Head of caudate nucleus (tissue), 42 donors: Measurements from ENCODE around the gene TENM4.

Experiments used
- DNase-seq, 42 donors: peaks; one replicate each; pipeline versions ENCODE4 v3.0.0 to v3.0.0-alpha.2; 2020 to 2021; ENCODE audit warnings: mixed read lengths in 7 of 42
- intact Hi-C: fragments of 100-400 bp; cut with DNase I; formaldehyde crosslinking; loops from one replicate; pipeline ENCODE4 v1.15.0; 2022

TENM4 gene

GRCh38 chr11:79440571-79441460, at the start of gene TENM4:
Gene TENM4 (minus strand): TSS chr11:79441030. CDS start chr11:79069944, 371,086 bp downstream.
- intact Hi-C loops, result no loop called here
- peak; percentile 62 to 93 (median 82) for DNase-seq

DNA sequence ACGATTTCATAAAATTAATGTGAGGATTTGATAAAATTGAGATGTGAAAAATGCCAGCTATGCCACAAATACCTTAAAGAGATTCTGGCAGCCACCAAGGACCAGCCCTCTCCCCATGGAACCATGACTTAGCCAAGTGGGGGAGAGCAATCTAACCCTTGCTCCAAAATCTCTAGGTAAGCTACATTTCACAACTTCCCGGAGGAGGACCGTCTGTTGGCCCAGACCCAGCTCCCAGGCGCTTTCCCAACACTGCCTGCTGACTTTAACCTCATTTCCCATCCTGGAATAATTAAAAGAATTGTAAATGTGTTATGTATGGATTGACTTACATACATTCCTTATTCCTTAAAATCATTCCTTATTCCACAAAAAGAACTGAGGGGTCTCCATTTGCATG, 47.5 kb upstream of the TENM4 start:
- DNase-seq, result no peak
- intact Hi-C loops, result no loop called here

- DNase-seq, result no peak
- intact Hi-C loops, result no loop called here
Measured at GRCh38 chr11:79487412-79487811, 46.6 kb upstream of the TENM4 start.

DNA sequence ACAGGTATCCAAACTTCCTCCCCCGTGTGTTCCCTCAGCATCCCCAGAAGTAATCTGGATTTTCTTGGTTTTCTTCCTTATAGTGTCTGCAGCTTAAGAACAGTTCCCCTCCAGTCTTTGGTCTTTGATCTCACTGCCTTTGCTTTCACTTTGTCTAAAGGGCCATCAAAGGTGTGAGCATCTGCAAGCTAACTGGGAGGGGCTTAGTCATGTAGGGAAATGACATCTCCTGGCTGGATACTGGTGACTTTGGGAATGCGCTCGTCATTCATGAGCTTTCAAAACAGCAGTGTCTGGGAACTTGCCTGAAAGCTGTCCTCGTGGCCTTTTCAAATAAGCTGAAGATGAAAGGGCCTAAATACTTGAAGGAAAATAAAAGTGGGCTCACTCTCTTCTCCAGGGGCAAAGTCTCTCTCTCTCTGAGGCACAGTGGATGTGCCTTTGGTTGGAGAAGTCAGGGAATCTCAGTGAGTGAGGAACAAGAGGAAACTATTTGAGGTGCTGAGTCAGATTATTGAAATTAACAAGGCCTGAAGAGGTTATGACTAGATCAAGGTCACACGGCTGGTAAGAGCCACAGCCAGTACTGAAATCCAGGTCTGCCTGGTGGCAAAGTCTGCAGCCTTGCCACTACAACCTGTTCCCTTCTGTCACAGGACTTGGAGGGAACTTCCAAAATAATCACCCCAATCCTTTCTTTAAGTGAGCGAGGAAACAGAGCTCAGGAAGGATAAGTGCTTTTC, 45.6 kb upstream of the TENM4 start:
- no peak for DNase-seq
- intact Hi-C loops, result no loop called here

- intact Hi-C loops, result no loop called here
- DNase-seq, result no peak
Measured at GRCh38 chr11:79485694-79486093, 44.9 kb upstream of the TENM4 start.

DNA sequence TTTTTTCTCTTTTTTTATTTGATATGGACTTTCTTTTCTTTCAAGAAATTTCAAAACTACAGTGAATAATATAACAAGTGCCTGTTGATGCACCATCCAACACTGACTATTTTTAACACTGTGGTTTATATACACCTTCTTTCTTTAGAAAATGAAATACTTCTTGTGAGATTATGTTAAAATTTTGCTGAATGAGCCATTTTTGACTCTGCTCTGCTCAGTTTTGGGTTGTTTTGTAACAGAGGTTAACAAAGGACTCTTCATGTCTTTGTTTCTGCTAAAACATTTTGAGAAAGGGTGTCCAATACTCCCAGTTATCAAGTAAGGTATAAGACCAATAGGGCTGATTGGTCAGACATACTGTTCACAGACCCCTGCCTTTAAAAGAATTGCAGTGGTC, 44.0 kb upstream of the TENM4 start:
- intact Hi-C loops, result no loop called here
- no peak for DNase-seq

DNA sequence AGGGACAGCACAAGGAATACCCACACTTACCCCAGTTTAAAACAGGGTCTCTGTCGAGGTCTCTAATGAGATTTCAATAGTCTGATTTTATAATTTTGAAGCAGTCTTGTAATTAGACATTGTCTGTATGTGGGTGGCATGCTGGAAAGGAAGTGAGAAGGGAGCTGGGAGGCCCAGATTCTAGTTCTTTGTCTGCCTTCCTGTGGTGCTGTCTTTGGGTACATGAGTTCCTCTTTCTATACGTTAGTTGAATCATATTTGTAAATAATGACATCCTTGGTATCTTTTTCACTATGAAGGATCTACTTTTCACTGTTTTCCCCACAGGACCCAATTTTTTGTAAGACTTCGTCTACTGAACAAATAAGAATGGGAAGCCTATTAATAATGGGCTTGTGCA, 42.0 kb upstream of the TENM4 start:
- no peak for DNase-seq
- intact Hi-C loops, result no loop called here

DNA sequence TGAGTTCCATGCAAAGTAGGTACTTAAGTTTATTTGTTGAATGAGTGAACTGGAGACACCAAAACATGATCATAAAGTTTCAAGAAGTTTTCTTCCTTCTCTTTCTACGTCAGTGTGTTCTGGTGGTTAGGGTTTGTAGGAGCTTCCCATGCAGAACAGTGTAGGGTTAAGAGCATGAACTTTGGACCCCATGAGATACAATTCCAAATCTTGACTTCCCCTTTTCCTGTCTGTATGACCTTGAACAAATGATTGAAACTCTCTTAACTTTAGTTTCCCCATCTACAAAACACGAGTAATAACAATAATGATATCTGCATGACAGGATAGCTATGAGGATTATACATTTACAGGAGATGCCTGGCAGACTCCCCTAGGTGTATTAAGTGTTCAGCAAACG, 41.0 kb upstream of the TENM4 start:
- intact Hi-C loops, result no loop called here
- no peak for DNase-seq

DNA sequence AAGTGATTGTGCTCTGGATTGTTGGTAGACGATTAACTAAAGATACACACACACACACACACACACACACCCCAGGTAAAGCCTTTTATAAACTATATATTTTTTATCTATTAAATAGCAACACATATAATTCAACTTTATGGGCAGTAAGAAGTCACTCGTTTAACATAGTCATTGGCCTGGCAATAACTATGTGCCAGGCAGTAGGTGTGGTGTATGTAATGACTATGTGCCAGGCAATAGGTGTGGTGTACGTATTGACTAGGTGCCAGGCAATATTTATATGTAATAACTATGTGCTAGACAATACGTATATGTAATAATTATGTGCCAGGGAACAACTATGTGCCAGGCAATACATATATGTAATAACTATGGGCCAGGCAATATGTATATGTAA, 40.0 kb upstream of the TENM4 start:
- intact Hi-C loops, result no loop called here
- no peak for DNase-seq

DNA sequence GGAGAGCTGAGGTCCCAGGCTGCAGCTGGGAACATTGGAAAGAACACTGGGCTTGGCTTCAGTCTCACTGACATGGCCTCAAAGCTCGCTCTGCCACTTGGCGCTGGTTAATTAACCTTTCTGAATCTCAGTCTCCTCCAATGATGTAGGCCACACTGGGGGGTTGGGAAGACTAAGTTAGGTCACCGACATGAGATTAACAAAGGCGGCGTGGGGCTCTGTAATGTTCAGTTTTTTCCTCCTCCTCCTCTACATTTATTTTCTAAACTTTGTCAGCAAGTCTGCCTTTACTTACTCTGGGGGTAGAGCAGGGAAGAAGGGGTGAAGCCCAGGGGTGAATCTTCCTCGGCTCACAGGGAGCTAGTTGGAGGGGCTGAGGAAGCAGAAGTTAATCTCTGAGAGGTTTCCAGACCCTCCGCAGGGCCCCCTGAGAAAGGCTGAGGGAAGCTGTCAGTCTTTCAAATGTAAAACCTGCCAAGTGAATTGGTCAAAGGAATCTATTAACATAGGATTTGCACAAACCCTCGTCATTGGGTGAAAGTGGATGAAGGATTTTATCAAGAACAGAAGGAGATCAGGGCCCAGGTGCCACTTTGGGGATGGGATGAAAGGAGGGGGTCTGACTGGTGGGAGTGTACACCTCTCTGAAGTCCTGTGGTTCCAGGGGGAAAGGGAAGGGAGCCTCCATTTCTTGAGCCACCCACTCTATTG, 32.1 kb upstream of the TENM4 start:
- no peak for DNase-seq
- intact Hi-C loops, result no loop called here

- intact Hi-C loops, result no loop called here
- no peak for DNase-seq
Measured at GRCh38 chr11:79471071-79471844, 30.4 kb upstream of the TENM4 start.

DNA sequence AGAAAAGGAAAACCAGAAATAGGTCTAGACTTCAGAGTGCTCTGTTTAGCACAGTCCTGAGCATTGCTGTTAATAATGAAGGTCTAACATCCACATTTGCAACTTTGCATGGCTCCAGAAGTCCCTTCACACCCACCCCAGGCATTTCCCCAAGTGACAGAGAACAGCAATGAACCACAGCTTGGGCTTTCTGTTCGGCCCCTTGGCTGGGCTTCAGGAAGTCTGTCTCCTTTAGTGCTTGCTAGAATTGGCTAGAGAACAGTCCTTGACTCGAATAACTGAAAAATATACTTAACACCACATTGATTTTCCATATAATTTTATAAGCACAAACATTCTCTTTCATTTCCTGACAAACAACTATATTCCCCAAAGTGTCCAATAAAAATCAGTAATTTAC, 29.3 kb upstream of the TENM4 start:
- intact Hi-C loops, result no loop called here

DNA sequence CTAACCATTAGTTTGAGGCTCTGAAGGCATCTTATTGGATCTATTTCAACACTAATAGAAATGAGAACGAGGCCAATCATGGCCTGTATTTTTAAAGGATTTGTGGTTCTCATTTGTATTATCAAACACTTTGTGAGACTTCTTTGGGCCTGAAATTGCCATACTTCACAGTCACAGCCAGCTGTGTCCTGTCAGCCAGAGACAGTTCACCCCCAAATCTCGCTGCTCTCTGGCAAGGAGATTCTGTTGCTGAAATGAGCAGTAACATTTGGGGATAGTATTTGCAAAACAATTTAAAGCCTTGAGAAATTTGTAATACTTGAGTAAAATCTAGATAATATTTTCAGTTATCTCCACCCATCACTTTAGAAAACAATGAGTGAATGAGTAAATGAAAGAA, 26.9 kb upstream of the TENM4 start:
- intact Hi-C loops, result no loop called here
- DNase-seq, result no peak

More for the DNA sequence above, 29.3 kb upstream of the TENM4 start:
- no peak for DNase-seq

DNA sequence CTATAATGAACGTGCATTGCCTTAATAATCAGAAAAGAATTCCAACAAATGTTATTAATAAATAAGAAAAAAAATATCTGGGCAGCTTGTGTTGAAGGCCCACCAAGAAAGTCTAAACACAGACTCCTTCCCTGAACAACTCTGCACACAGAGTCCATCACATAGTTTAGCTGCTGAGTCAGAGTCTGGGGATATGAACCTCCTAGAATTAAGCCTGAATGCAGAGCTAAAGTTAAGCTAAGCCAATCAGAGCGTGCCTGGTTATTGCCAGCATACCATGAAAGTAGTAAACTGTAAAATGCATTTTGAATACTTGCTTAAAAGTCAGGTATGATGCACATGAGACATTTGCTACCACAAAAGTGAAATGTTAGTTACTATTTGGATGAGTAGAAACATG, 25.6 kb upstream of the TENM4 start:
- intact Hi-C loops, result no loop called here
- DNase-seq, result no peak

DNA sequence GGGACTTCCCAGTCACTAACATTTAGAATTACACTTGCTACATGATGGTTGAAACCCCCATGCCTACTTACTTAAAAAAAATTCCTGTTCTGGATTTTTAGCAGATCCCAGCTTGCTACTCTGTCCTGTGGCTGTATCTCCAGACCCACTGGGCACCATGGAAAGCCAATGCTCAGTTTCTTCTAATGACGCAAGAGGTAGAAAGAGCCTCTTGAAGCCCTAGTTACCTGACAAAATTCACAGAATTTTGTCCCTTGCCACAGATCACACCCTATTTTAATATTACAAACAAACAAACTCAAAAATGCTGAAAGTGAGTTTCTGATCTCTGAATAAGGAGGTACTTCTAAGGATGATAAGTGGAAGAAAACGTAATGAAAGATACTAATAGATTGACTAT, 24.3 kb upstream of the TENM4 start:
- intact Hi-C loops, result no loop called here
- DNase-seq, result no peak

DNA sequence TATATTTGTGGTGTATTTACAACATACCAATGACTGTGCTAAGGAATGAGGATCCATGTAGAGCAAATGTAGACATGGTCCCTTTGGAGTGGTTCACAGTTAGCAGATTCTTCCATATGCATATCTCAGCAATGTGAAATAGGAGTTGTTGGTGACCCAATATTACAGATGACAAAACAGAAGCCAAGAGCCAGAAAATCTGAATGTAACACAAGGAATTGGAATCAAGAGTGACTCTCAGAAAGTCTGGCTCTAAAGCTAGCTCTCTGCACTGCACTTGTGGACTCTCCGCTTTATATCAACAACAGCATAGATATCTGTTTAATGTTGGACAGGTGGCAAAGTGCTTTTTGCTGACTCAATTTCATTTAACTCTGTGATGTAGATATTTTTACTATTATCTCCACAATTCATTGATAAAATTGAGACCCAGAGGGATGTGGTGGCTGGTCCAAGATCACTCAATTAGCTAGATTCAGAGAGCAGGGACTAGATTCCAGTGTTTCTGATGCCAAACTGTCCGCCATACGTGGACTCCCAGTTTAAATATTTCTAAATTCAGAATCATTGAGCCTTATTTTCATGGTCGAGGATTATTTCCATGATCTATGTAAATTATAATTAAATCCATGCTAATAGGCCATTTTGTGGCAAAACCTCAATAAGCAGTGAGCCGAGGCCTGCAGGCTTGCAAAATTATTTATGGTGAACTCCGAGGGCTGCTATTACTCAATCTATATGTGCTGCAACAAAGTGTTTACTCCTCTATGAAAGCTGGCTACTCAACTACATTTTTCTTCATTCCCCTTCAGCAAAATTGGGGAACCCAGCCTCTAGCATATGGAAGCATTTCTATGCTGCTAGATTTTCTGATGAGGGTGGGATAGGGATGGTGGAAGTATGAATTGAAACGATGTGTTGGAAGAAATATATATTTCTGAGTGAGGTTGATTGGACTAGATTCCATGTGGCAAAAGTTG, 21.1 kb upstream of the TENM4 start:
- intact Hi-C loops, result no loop called here
- peak in 1 of 42 donors; percentile 16 for DNase-seq

DNA sequence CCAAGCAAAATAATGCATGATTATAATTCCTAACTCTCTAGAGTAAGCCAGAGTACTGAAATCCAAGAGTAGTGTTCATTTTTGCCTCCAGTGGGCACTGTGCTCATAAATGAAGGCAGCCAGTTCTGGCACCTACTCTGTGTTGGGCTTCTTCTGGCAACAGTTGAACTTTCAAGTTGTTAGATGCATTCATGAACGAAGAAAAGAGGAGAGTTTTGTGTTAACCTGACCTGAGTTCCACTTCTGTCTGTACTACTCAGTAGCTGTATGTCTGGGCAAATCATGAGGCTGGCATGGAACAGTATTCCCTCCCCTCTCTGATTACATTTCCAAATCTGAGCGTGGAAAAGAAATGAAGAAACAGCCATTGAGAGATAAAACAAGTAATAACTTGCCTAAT, 20.3 kb upstream of the TENM4 start:
- peak in 20 of 42 donors; percentile 13 to 63 (median 31) for DNase-seq
- intact Hi-C loops, result no loop called here

- intact Hi-C loops, result no loop called here
- DNase-seq, result peak in 1 of 42 donors; percentile 22
Measured at GRCh38 chr11:79458709-79459108, 17.9 kb upstream of the TENM4 start.
